Thyroid gland (tissue), 4 donors: ENCODE data around the gene ACER2.

Experiments
- CTCF ChIP-seq, 6 experiments: fragments of 200-600 bp in 3 of 6; fragments of 450-650 bp in 3 of 6; sonication (generic) in 3 of 6; IDR thresholded peaks; one replicate each; pipeline ENCODE4 v1.5.1; 2016 to 2019; ENCODE audit warnings: antibody characterized with exemption in 6 of 6, mild to moderate bottlenecking in 2 of 6, inconsistent platforms in 1 of 6, moderate library complexity in 1 of 6
- POLR2A ChIP-seq, 2 donors: fragments of 450-650 bp; IDR thresholded peaks; one replicate each; pipeline ENCODE4 v1.6.1; 2017; ENCODE audit warnings: antibody characterized with exemption in 2 of 2, mild to moderate bottlenecking in 2 of 2, moderate library complexity in 1 of 2

GRCh38 chr9:19456996-19457692 is 48.3 kb downstream of the ACER2 start:
- TF ChIP-seq POLR2A (IDR thresholded peaks at IDR 0.05) (peak in 1 of 2 donors; percentile 12), CTCF (IDR thresholded peaks at IDR 0.05) (peak; percentile 82 to 97 (median 94))
